T-cell (primary cell): Measurements from ENCODE around the gene SMURF1. TPM values are rescaled to one million over a fixed set of nuclear protein-coding genes. Genes with fewer than 3 reads are reported as not detected.

ENCODE experiments used
- ATAC-seq, 4 experiments: fragments of 200-7000 bp in 3 of 4; fragments of 150-1000 bp in 1 of 4; cut with Tn5 transposase; replicated peaks in 1 of 4; 1 replicate in 3 of 4; 2 replicates in 1 of 4; pipeline ENCODE4 v1.10.0; 2021; ENCODE audit warnings: moderate library complexity in 3 of 4, mild to moderate bottlenecking in 2 of 4, moderate number of reproducible peaks in 1 of 4
- CTCF ChIA-PET, 2 donors: fragments of 300-600 bp; sonication (Branson Sonifier 250); formaldehyde crosslinking; loops; one replicate each; lab custom pipeline; 2022; ENCODE audit warnings: antibody characterized with exemption in 2 of 2; lab: Charles Lee
- POLR2A ChIA-PET, 2 donors: fragments of 300-600 bp; sonication (Branson Sonifier 250); formaldehyde crosslinking; loops; one replicate each; lab custom pipeline; 2022; ENCODE audit warnings: antibody characterized with exemption in 2 of 2; lab: Charles Lee
- DNase-seq, 35 experiments: peaks; one replicate each; pipeline versions ENCODE4 v3.0.0 to v3.0.0-alpha.2; 2013 to 2023
- H3K27ac ChIP-seq: one replicate; pipeline ENCODE4 v1.5.1; 2013; ENCODE audit warnings: low read length
- H3K27me3 ChIP-seq, 2 experiments: replicated peaks in 1 of 2; 1 replicate in 1 of 2; 2 replicates in 1 of 2; pipeline versions ENCODE4 v1.6.1 to v1.7.0; 2013; ENCODE audit warnings: low read length in 1 of 2, mixed read lengths in 1 of 2; ENCODE audit not compliant: control insufficient read depth in 2 of 2, insufficient read depth in 2 of 2; ENCODE audit errors: extremely low read depth in 1 of 2
- H3K36me3 ChIP-seq, 2 donors: 1 replicate in 1 of 2; 2 replicates in 1 of 2; pipeline versions ENCODE4 v1.6.1 to v1.7.0; 2013; ENCODE audit warnings: low read length in 1 of 2; ENCODE audit not compliant: control insufficient read depth in 2 of 2, insufficient read depth in 1 of 2; ENCODE audit errors: extremely low read depth in 1 of 2
- H3K4me1 ChIP-seq, 2 experiments: 1 replicate in 1 of 2; 2 replicates in 1 of 2; pipeline versions ENCODE4 v1.6.1 to v1.7.0; 2013; ENCODE audit warnings: low read length in 2 of 2, mixed read lengths in 1 of 2; ENCODE audit not compliant: insufficient read depth in 2 of 2, control insufficient read depth in 1 of 2; ENCODE audit errors: extremely low read depth in 1 of 2
- H3K4me3 ChIP-seq, 2 donors: 1 replicate in 1 of 2; 2 replicates in 1 of 2; pipeline versions ENCODE4 v1.5.1 to v1.7.0; 2013; ENCODE audit warnings: mild to moderate bottlenecking in 2 of 2, low read length in 1 of 2, moderate library complexity in 1 of 2; ENCODE audit not compliant: control insufficient read depth in 1 of 2; ENCODE audit errors: extremely low read depth in 1 of 2
- H3K9me3 ChIP-seq: 2 replicates; pipeline ENCODE4 v1.7.0; 2013
- H3K27ac Mint-ChIP-seq, 2 donors: one replicate each; pipeline ENCODE4 v1.8.0; 2020 to 2021; ENCODE audit warnings: mild to moderate bottlenecking in 2 of 2, mixed read lengths in 2 of 2
- H3K27me3 Mint-ChIP-seq, 2 donors: one replicate each; pipeline ENCODE4 v1.8.0; 2021 to 2022; ENCODE audit warnings: mixed read lengths in 2 of 2
- H3K36me3 Mint-ChIP-seq: one replicate; pipeline ENCODE4 v1.8.0; 2021; ENCODE audit warnings: mixed read lengths
- H3K4me1 Mint-ChIP-seq, 3 donors: one replicate each; pipeline ENCODE4 v1.8.0; 2020 to 2022; ENCODE audit warnings: mixed read lengths in 3 of 3, mild to moderate bottlenecking in 1 of 3
- H3K4me3 Mint-ChIP-seq, 3 donors: one replicate each; pipeline ENCODE4 v1.8.0; 2020 to 2022; ENCODE audit warnings: mild to moderate bottlenecking in 3 of 3, mixed read lengths in 3 of 3, moderate library complexity in 3 of 3
- H3K9me3 Mint-ChIP-seq, 3 donors: one replicate each; pipeline ENCODE4 v1.8.0; 2020 to 2022; ENCODE audit warnings: mixed read lengths in 3 of 3
- WGBS: methylation state at CpG from one replicate; pipeline ENCODE4 v1.1.5; 2013; ENCODE audit warnings: missing lambda C conversion rate; ENCODE audit not compliant: insufficient coverage; 5-methylcytosine and 5-hydroxymethylcytosine counted together
- total RNA-seq, 35 experiments: library from RNA in 6 of 35; stranded (reverse) in 6 of 35; fragments of 120-200 nt in 1 of 35; gene quantifications; one replicate each; pipeline versions ENCODE4 v1.2.1 to v1.2.4 and lab custom pipeline; 2013 to 2026

SMURF1 gene
- total RNA-seq, 5 donors from 2014 or later (not counting 1 experiment from before 2014, with no cell fraction given) = 21.6 to 26.4 (median 22.7) TPM

DNA sequence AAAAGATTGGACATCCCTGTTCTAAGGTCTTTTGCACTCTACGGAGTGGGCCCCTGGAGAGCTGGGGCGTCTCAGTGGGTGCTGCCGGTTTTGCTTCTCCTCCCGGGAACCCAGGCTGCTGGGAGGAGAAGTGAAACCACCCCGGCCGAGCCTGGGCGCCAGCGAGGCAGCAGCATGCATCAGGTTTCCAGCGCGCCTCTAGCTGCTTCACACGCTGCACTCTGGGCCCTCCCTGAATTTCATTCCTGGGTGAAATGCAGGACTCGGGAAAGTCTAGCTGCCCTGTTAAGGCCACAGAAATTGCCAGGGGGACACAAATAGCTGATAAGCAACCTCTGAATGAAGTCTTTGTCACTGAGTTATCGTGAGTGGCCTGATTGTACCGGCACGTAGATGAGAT is 138.1 kb downstream of the SMURF1 start:
- Mint-ChIP-seq H3K36me3 (peaks cover 60% of the 10 kb centered on the region), H3K27ac (no peak overlapping the region)
- CTCF ChIA-PET = no interaction called here

DNA sequence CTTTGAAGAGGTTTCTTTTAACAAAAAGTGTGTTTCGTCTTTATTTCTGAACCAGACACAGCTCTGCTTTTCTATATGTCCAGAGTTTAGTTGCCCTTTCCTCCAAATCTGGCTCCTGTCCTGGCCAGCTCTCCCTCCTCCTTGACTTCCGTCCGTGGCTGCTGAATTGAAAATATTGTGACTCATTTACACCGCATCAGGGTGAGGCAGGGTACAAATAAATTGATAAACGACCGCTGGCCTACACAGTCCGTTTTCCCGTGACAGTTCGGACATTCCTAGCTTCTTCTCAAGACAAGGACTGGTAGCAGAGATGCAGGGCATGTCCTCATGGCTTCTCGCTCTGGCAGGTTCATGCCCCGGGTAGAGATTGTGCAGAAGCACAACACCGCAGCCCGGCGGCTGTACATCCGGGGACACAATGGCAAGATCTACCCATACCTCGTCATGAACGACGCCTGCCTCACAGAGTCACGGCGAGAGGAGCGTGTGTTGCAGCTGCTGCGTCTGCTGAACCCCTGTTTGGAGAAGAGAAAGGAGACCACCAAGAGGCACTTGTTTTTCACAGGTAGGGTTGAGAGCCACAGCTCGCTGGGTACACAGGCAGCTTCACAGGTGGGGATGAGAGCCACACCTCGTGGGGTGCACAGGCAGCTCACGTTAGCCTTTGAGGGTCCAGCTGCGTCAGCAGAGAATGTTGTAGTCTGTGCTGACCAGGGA is 139.0 kb downstream of the SMURF1 start:
- H3K4me3 Mint-ChIP-seq = no peak overlapping the region
- ATAC-seq = no peak
- CTCF ChIA-PET = interaction anchor here in 1 of 2 donors (0.5 to 0.6 kb wide), 2 partner anchors 44 to 113 kb away, joined by 5 to 7 read pairs; no protein-coding TSS in a partner anchor
- H3K4me3 ChIP-seq = no peak overlapping the region
- H3K27me3 ChIP-seq = no peaks in the 10 kb centered on the region
- H3K4me1 Mint-ChIP-seq = peaks cover 0 to 8% (median 5%) of the 10 kb centered on the region in 3 donors
- H3K9me3 ChIP-seq = no peaks in the 10 kb centered on the region
- no peak for DNase-seq
- H3K27ac ChIP-seq = no peak overlapping the region
- 98% methylated on average over 23 of the region's 26 CpGs for WGBS
- H3K36me3 ChIP-seq = peaks cover 27 to 81% of the 10 kb centered on the region in 2 donors
- no peak overlapping the region for H3K27ac Mint-ChIP-seq
- POLR2A ChIA-PET = no interaction called here
- no peaks in the 10 kb centered on the region for H3K27me3 Mint-ChIP-seq
- no peaks in the 10 kb centered on the region for H3K9me3 Mint-ChIP-seq
- no peaks in the 10 kb centered on the region for H3K4me1 ChIP-seq
- peaks cover 54% of the 10 kb centered on the region for H3K36me3 Mint-ChIP-seq

More for the DNA sequence above, 138.1 kb downstream of the SMURF1 start:
- POLR2A ChIA-PET = no interaction called here
- no peaks in the 10 kb centered on the region for H3K9me3 ChIP-seq
- H3K4me1 ChIP-seq = no peaks in the 10 kb centered on the region
- Mint-ChIP-seq H3K4me3 (no peak overlapping the region), H3K4me1 (peaks cover 0 to 7% (median 4%) of the 10 kb centered on the region in 3 donors), H3K27me3 (no peaks in the 10 kb centered on the region), H3K9me3 (no peaks in the 10 kb centered on the region)
- peaks cover 27 to 81% of the 10 kb centered on the region in 2 donors for H3K36me3 ChIP-seq
- no peaks in the 10 kb centered on the region for H3K27me3 ChIP-seq
- DNase-seq (peak in 1 of 35 experiments; percentile 3), ATAC-seq (no peak)
- H3K4me3 ChIP-seq = no peak overlapping the region
- no peak overlapping the region for H3K27ac ChIP-seq
- WGBS = 96% methylated on average over 15 of the region's 15 CpGs

DNA sequence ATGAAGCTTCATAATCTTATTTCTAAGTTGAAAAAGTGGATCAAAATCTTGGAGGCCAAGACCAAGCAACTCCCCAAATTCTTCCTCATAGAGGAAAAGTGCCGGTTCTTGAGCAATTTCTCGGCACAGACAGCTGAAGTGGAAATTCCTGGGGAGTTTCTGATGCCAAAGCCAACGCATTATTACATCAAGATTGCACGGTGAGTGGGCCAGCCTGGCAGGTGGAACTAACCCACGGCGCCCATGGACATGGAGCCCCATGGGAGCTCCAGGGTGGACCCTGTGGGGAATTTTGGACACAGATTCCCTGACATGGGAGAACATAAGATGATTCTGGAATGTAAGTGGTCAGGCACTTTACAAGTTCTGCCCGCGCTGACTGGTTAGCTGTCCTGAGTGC is 139.7 kb downstream of the SMURF1 start:
- H3K27me3 ChIP-seq = no peaks in the 10 kb centered on the region
- ChIA-PET POLR2A (interaction anchor here in 1 of 2 donors (0.6 kb wide), 1 partner anchor 22 kb away, joined by 3 read pairs; no protein-coding TSS in a partner anchor), CTCF (interaction anchor here (0.6 kb wide), 2 partner anchors 113 to 125 kb away, joined by 3 to 5 read pairs; no protein-coding TSS in a partner anchor)
- ATAC-seq (no peak), DNase-seq (no peak)
- H3K9me3 Mint-ChIP-seq = no peaks in the 10 kb centered on the region
- no peak overlapping the region for H3K27ac Mint-ChIP-seq
- no peak overlapping the region for H3K4me3 ChIP-seq
- no peaks in the 10 kb centered on the region for H3K4me1 ChIP-seq
- peaks cover 24 to 84% of the 10 kb centered on the region in 2 donors for H3K36me3 ChIP-seq
- H3K36me3 Mint-ChIP-seq = peaks cover 56% of the 10 kb centered on the region
- WGBS = 96% methylated on average over 7 of the region's 8 CpGs
- H3K4me1 Mint-ChIP-seq = peaks cover 0 to 8% (median 5%) of the 10 kb centered on the region in 3 donors
- H3K9me3 ChIP-seq = no peaks in the 10 kb centered on the region
- H3K27me3 Mint-ChIP-seq = no peaks in the 10 kb centered on the region
- no peak overlapping the region for H3K4me3 Mint-ChIP-seq
- no peak overlapping the region for H3K27ac ChIP-seq

DNA sequence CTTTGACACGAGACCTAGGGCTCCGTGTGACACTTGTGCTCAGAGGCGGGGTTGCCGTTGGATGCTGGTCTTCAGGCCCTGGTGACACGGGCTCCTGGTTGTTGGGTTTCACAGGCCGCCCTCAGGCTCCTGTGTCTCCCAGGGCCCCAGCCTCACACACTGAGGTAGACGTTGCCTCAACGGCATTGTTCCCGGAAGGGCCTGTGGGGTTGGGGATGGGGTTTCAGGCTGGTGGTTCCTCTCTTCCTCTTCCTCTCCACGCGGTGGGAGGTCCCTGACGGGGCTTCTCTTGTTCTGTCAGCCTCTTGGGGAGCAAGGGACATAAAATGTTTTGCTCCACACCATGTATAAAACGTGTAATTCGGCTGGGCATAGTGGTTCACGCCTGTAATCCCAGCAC is 140.5 kb downstream of the SMURF1 start:
- Histone ChIP-seq H3K4me3 (no peak overlapping the region), H3K4me1 (no peaks in the 10 kb centered on the region), H3K27me3 (no peaks in the 10 kb centered on the region), H3K9me3 (no peaks in the 10 kb centered on the region), H3K27ac (no peak overlapping the region), H3K36me3 (peaks cover 28 to 79% of the 10 kb centered on the region in 2 donors)
- ATAC-seq = no peak
- H3K27ac Mint-ChIP-seq = no peak overlapping the region
- H3K9me3 Mint-ChIP-seq = no peaks in the 10 kb centered on the region
- no peak overlapping the region for H3K4me3 Mint-ChIP-seq
- no peak for DNase-seq
- peaks cover 0 to 8% (median 5%) of the 10 kb centered on the region in 3 donors for H3K4me1 Mint-ChIP-seq
- POLR2A ChIA-PET = interaction anchor here in 1 of 2 donors (0.6 kb wide), 1 partner anchor 23 kb away, joined by 3 read pairs; no protein-coding TSS in a partner anchor
- WGBS = 98% methylated on average over 6 of the region's 15 CpGs
- H3K27me3 Mint-ChIP-seq = no peaks in the 10 kb centered on the region
- CTCF ChIA-PET = no interaction called here
- H3K36me3 Mint-ChIP-seq = peaks cover 60% of the 10 kb centered on the region

DNA sequence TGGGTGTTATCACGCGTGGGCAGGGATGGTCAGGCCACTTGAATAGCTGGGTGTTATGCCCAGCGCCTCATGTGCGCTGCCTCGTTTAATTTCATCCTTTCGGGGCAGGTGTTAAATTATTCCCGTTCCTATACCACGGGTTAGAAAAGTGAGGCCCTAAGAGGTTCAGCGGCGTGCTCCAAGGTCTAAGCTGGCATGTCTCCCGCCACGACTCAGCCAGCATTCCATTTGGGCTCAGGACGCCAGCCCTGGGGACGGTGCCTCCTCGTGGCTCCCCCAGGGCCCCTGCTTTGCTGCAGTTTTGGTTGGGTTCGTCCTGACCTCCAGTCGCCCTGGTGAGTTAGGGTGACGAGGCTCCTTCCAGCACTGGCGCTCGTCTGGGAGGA is 141.1 kb downstream of the SMURF1 start:
- Histone ChIP-seq H3K9me3 (no peaks in the 10 kb centered on the region), H3K4me1 (no peaks in the 10 kb centered on the region), H3K36me3 (peaks cover 25 to 77% of the 10 kb centered on the region in 2 donors), H3K4me3 (no peak overlapping the region), H3K27me3 (no peaks in the 10 kb centered on the region), H3K27ac (no peak overlapping the region)
- 98% methylated on average over 20 of the region's 20 CpGs for WGBS
- Mint-ChIP-seq H3K9me3 (no peaks in the 10 kb centered on the region), H3K4me3 (no peak overlapping the region), H3K27ac (no peak overlapping the region), H3K4me1 (peaks cover 0 to 8% (median 5%) of the 10 kb centered on the region in 3 donors), H3K27me3 (no peaks in the 10 kb centered on the region), H3K36me3 (peaks cover 56% of the 10 kb centered on the region)
- POLR2A ChIA-PET = no interaction called here
- no peak for ATAC-seq
- DNase-seq = no peak
- CTCF ChIA-PET = interaction anchor here in 1 of 2 donors (0.6 kb wide), 1 partner anchor 902 kb away, joined by 9 read pairs; no protein-coding TSS in a partner anchor

DNA sequence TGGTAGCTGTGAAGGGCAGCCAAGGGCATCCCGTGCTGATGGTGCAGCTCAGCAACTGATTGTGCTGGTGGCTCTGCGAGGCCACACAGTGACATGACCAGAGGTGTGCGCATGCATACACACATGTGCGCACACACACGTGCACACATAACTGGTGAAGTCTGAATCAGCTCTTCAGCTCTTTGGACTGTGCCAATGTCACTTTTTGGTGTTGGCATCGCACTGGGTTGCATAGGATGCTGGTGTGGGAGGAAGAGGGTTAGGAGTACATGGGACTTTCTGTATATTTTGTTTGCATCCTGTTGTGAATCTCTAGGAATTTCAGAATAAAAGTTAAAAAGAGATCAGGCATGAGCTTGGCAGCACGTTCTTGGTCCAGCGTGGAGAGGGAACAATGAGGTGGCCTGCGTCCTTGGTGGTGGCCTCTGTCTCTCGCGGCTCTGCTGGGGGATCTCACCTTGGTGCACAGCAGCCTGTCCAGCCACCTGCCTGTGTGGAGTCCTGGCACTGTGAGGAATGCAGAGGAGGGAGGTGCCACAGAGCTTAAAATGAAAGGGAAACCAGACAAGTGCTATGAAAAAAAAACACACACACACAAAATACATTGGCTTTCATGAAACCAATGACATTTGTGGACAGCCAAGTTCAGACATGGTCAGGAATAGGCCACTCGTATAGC is 141.6 kb downstream of the SMURF1 start:
- H3K27me3 ChIP-seq = no peaks in the 10 kb centered on the region
- no peak for DNase-seq
- no peak overlapping the region for H3K4me3 Mint-ChIP-seq
- H3K27ac ChIP-seq = no peak overlapping the region
- H3K4me1 Mint-ChIP-seq = peaks cover 0 to 8% (median 5%) of the 10 kb centered on the region in 3 donors
- H3K27ac Mint-ChIP-seq = peak overlapping the region in 1 of 2 donors; percentile 34
- no peaks in the 10 kb centered on the region for H3K9me3 ChIP-seq
- ATAC-seq = no peak
- no peaks in the 10 kb centered on the region for H3K4me1 ChIP-seq
- no peaks in the 10 kb centered on the region for H3K27me3 Mint-ChIP-seq
- no peak overlapping the region for H3K4me3 ChIP-seq
- H3K36me3 Mint-ChIP-seq = peaks cover 56% of the 10 kb centered on the region
- H3K9me3 Mint-ChIP-seq = no peaks in the 10 kb centered on the region
- ChIA-PET POLR2A (no interaction called here), CTCF (interaction anchor here (0.6 kb wide), 2 partner anchors 119 to 901 kb away, joined by 3 to 9 read pairs; no protein-coding TSS in a partner anchor)
- WGBS = over 99% methylated on average over 11 of the region's 12 CpGs
- peaks cover 25 to 80% of the 10 kb centered on the region in 2 donors for H3K36me3 ChIP-seq
